Liver (tissue), 9 donors: Measurements from ENCODE around the gene TOLLIP. TPM values are rescaled to one million over a fixed set of nuclear protein-coding genes. Genes with fewer than 3 reads are reported as not detected.

Experiments
- DNase-seq: peaks from one replicate; pipeline ENCODE4 v3.0.0-alpha.2; 2017; ENCODE audit warnings: low spot score
- H3K27ac ChIP-seq, 2 donors: one replicate each; pipeline ENCODE4 v1.7.0; 2013; ENCODE audit warnings: inconsistent platforms in 2 of 2, low read length in 2 of 2, control low read depth in 1 of 2, low read depth in 1 of 2, mild to moderate bottlenecking in 1 of 2
- H3K27me3 ChIP-seq, 4 donors: one replicate each; pipeline versions ENCODE4 v1.6.1 to v1.7.0; 2013; ENCODE audit warnings: low read length in 3 of 4, inconsistent platforms in 1 of 4, mild to moderate bottlenecking in 1 of 4, moderate library complexity in 1 of 4; ENCODE audit not compliant: control insufficient read depth in 4 of 4, insufficient read depth in 4 of 4
- H3K36me3 ChIP-seq, 4 donors: one replicate each; pipeline versions ENCODE4 v1.6.1 to v1.7.0; 2013; ENCODE audit warnings: low read length in 3 of 4, mild to moderate bottlenecking in 3 of 4, low read depth in 1 of 4, moderate library complexity in 1 of 4; ENCODE audit not compliant: control insufficient read depth in 4 of 4, insufficient read depth in 3 of 4
- H3K4me1 ChIP-seq, 4 donors: one replicate each; pipeline versions ENCODE4 v1.6.1 to v1.7.0; 2013; ENCODE audit warnings: low read length in 3 of 4, mild to moderate bottlenecking in 3 of 4, moderate library complexity in 1 of 4; ENCODE audit not compliant: control insufficient read depth in 4 of 4, insufficient read depth in 4 of 4
- H3K4me3 ChIP-seq, 3 donors: one replicate each; pipeline versions ENCODE4 v1.6.1 to v1.7.0; 2013; ENCODE audit warnings: low read length in 3 of 3, control low read depth in 1 of 3, low read depth in 1 of 3, mild to moderate bottlenecking in 1 of 3
- H3K9ac ChIP-seq, 2 donors: one replicate each; pipeline ENCODE4 v1.7.0; 2013; ENCODE audit warnings: low read length in 2 of 2, mild to moderate bottlenecking in 2 of 2, moderate library complexity in 2 of 2, control low read depth in 1 of 2, low read depth in 1 of 2
- H3K9me3 ChIP-seq, 4 donors: one replicate each; pipeline versions ENCODE4 v1.6.1 to v1.7.0; 2013; ENCODE audit warnings: low read length in 3 of 4; ENCODE audit not compliant: control insufficient read depth in 4 of 4
- FOXA1 ChIP-seq: IDR thresholded peaks from 2 replicates; pipeline ENCODE4 v1.6.1; 2016; ENCODE audit warnings: antibody characterized with exemption
- GABPA ChIP-seq, 2 donors: IDR thresholded peaks in 1 of 2; conservative IDR thresholded peaks in 1 of 2; 2 replicates each; pipeline ENCODE4 v1.6.1; 2016; ENCODE audit warnings: antibody characterized with exemption in 2 of 2, mild to moderate bottlenecking in 1 of 2, moderate library complexity in 1 of 2
- HNF4A ChIP-seq, 2 donors: conservative IDR thresholded peaks; 2 replicates each; pipeline ENCODE4 v1.6.1; 2016; ENCODE audit warnings: antibody characterized with exemption in 2 of 2, mild to moderate bottlenecking in 2 of 2
- HNF4G ChIP-seq: IDR thresholded peaks from 2 replicates; pipeline ENCODE4 v1.6.1; 2016; ENCODE audit warnings: antibody characterized with exemption
- JUND ChIP-seq, 2 donors: IDR thresholded peaks; 2 replicates each; pipeline ENCODE4 v1.6.1; 2016; ENCODE audit warnings: antibody characterized with exemption in 2 of 2
- NR2F2 ChIP-seq: IDR thresholded peaks from 2 replicates; pipeline ENCODE4 v1.6.1; 2016; ENCODE audit warnings: antibody characterized with exemption
- RAD21 ChIP-seq, 2 donors: IDR thresholded peaks; 2 replicates each; pipeline ENCODE4 v1.6.1; 2016; ENCODE audit warnings: antibody characterized with exemption in 2 of 2, mild to moderate bottlenecking in 2 of 2
- RXRA ChIP-seq, 2 donors: IDR thresholded peaks; 2 replicates each; pipeline ENCODE4 v1.6.1; 2017 to 2018; ENCODE audit warnings: antibody characterized with exemption in 2 of 2, mild to moderate bottlenecking in 1 of 2
- SP1 ChIP-seq: IDR thresholded peaks from 2 replicates; pipeline ENCODE4 v1.6.1; 2018; ENCODE audit warnings: antibody characterized with exemption, mild to moderate bottlenecking
- TAF1 ChIP-seq: conservative IDR thresholded peaks from 2 replicates; pipeline ENCODE4 v1.6.1; 2016; ENCODE audit warnings: antibody characterized with exemption, mild to moderate bottlenecking
- WGBS: extraction: QIAGEN DNeasy Blood & Tissue Kit; methylation state at CpG from one replicate; pipeline ENCODE4 v1.1.7; 2013; 5-methylcytosine and 5-hydroxymethylcytosine counted together
- polyA plus RNA-seq, 2 donors: library from polyadenylated mRNA; stranded (reverse) in 1 of 2; unstranded in 1 of 2; fragments of 200-250 nt in 1 of 2; fragments of >200 nt in 1 of 2; fragmentation: Nextera tagmentation in 1 of 2; extraction: Ambion mirVana in 1 of 2; gene quantifications; one replicate each; pipeline versions ENCODE4 v1.2.1 to v1.2.3, GENCODE V29; 2013 to 2015
- total RNA-seq, 2 donors: library from RNA; depleted of rRNA; stranded (reverse); fragments of >200 nt; gene quantifications; one replicate each; pipeline ENCODE4 v1.2.3, GENCODE V29; 2014
- TF ChIP-seq, protein P1 (sequence below): IDR thresholded peaks from 2 replicates; pipeline ENCODE4 v1.6.1; 2016; ENCODE audit warnings: antibody characterized with exemption
- TF ChIP-seq, protein P2 (sequence below): fragments of 150-350 bp; IDR thresholded peaks from 2 replicates; pipeline ENCODE4 v1.5.1; 2017; ENCODE audit warnings: improper control_type of control experiment, low read depth, low read length; ENCODE audit not compliant: missing input control
- TF ChIP-seq, protein P3 (sequence below): IDR thresholded peaks from 2 replicates; pipeline ENCODE4 v1.6.1; 2016; ENCODE audit warnings: antibody characterized with exemption
- TF ChIP-seq, protein P4 (sequence below): IDR thresholded peaks from 2 replicates; pipeline ENCODE4 v1.6.1; 2016; ENCODE audit warnings: antibody characterized with exemption, mild to moderate bottlenecking
- TF ChIP-seq, protein P5 (sequence below): IDR thresholded peaks from 2 replicates; pipeline ENCODE4 v1.6.1; 2016; ENCODE audit warnings: antibody characterized with exemption
- donor health status: healthy.
- donor health status: healthy.
- donor health status: healthy.
- donor health status: healthy.
- donor health status: healthy.

Gene TOLLIP
- total and polyA plus RNA-seq, 4 donors, result 27.5 to 102 (median 72.9) TPM

DNA sequence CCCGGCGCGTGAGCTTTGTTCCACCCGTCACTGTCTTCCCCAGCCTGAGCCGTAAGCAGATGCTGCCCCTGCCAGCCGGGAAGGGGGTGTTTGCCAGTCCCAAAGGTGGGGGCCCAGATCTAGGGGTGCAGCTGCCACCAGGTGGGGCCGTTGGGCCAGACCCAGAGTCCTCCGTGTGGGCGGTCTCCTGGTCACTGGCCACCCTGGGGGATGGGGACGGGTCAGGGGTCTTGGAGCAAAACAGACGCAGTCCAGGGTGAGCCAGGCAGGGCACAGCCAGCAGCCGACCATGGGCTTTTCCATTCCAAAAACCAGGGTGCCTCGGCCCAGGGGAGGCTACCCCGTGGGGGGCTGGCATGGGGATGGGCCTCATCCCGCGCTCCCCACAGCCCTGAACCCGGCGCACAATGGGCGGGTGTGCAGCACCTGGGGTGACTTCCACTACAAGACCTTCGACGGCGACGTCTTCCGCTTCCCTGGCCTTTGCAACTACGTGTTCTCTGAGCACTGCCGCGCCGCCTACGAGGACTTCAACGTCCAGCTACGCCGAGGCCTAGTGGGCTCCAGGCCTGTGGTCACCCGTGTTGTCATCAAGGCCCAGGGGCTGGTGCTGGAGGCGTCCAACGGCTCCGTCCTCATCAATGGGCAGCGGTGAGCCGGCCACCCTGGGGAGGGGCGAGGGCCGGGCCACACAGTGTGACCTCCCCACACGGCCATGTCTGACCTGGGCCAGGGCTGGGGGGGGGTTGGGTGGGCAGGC, 83.0 kb downstream of the TOLLIP start:
- Histone ChIP-seq H3K9me3 (no peaks in the 10 kb centered on the region), H3K27me3 (no peaks in the 10 kb centered on the region), H3K36me3 (no peaks in the 10 kb centered on the region), H3K27ac (no peak overlapping the region), H3K4me1 (no peaks in the 10 kb centered on the region), H3K4me3 (no peak overlapping the region), H3K9ac (no peak overlapping the region)
- TF ChIP-seq, protein P1, sequence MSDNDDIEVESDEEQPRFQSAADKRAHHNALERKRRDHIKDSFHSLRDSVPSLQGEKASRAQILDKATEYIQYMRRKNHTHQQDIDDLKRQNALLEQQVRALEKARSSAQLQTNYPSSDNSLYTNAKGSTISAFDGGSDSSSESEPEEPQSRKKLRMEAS, result no peak
- TF ChIP-seq SP1 (no peak), RAD21 (IDR thresholded peaks at IDR 0.05) (no peak)
- 75% methylated on average over 41 of the region's 41 CpGs for WGBS
- no peak for DNase-seq

DNA sequence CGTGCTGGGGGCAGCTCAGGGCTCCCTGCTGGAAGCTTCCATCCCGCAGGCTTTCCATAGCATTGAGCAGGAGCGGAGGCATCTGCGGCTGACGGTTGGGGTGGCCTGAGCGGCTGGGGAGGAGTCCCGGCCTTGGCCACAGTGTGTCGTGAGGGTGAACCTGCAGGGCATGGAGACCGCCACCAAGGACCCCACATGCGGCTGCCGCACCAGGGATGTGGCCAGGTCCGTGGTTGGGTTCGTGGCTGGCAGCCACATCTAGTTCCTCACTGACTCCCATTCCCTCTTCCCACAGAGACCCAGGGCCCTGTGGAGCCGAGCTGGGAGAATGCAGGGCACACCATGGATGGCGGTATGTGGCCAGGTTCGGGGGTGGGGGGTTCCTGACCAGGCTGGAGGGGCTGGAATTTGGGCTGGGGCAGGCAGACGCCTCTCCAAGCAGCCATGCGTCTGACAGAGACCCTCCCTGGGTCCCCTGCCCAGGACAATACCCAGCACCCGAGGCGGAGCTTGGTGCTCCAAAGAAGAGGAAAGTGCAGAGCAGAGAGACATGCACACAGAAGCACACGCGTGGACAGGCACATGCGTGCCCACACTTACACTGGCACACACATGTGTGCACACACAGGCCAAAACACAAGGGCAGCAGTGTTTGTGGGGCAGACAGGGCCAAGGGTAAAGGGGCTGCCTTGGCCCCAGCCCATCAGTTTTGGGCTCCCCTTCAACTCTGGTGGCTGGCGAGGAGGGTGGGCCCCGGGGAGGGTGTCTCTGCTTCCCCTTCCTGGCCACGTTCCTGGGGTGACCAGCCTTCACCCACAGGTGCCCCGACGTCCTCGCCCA, 83.8 kb downstream of the TOLLIP start:
- H3K4me3 ChIP-seq, result no peak overlapping the region
- WGBS, result 79% methylated on average over 29 of the region's 29 CpGs
- H3K36me3 ChIP-seq, result no peaks in the 10 kb centered on the region
- H3K27ac ChIP-seq, result no peak overlapping the region
- no peaks in the 10 kb centered on the region for H3K4me1 ChIP-seq
- TF ChIP-seq HNF4G, result no peak
- no peak for TF ChIP-seq GABPA (IDR thresholded peaks at IDR 0.05 in 1 of 2, conservative IDR thresholded peaks at IDR 0.05 in 1 of 2)
- TF ChIP-seq, protein P2, sequence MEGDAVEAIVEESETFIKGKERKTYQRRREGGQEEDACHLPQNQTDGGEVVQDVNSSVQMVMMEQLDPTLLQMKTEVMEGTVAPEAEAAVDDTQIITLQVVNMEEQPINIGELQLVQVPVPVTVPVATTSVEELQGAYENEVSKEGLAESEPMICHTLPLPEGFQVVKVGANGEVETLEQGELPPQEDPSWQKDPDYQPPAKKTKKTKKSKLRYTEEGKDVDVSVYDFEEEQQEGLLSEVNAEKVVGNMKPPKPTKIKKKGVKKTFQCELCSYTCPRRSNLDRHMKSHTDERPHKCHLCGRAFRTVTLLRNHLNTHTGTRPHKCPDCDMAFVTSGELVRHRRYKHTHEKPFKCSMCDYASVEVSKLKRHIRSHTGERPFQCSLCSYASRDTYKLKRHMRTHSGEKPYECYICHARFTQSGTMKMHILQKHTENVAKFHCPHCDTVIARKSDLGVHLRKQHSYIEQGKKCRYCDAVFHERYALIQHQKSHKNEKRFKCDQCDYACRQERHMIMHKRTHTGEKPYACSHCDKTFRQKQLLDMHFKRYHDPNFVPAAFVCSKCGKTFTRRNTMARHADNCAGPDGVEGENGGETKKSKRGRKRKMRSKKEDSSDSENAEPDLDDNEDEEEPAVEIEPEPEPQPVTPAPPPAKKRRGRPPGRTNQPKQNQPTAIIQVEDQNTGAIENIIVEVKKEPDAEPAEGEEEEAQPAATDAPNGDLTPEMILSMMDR, result no peak
- TF ChIP-seq JUND (IDR thresholded peaks at IDR 0.05), result no peak
- no peak for TF ChIP-seq SP1
- TF ChIP-seq, protein P3, sequence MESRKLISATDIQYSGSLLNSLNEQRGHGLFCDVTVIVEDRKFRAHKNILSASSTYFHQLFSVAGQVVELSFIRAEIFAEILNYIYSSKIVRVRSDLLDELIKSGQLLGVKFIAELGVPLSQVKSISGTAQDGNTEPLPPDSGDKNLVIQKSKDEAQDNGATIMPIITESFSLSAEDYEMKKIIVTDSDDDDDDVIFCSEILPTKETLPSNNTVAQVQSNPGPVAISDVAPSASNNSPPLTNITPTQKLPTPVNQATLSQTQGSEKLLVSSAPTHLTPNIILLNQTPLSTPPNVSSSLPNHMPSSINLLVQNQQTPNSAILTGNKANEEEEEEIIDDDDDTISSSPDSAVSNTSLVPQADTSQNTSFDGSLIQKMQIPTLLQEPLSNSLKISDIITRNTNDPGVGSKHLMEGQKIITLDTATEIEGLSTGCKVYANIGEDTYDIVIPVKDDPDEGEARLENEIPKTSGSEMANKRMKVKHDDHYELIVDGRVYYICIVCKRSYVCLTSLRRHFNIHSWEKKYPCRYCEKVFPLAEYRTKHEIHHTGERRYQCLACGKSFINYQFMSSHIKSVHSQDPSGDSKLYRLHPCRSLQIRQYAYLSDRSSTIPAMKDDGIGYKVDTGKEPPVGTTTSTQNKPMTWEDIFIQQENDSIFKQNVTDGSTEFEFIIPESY, result no peak
- TF ChIP-seq RAD21 (IDR thresholded peaks at IDR 0.05), result no peak
- TF ChIP-seq, protein P1, result no peak
- TF ChIP-seq, protein P4, sequence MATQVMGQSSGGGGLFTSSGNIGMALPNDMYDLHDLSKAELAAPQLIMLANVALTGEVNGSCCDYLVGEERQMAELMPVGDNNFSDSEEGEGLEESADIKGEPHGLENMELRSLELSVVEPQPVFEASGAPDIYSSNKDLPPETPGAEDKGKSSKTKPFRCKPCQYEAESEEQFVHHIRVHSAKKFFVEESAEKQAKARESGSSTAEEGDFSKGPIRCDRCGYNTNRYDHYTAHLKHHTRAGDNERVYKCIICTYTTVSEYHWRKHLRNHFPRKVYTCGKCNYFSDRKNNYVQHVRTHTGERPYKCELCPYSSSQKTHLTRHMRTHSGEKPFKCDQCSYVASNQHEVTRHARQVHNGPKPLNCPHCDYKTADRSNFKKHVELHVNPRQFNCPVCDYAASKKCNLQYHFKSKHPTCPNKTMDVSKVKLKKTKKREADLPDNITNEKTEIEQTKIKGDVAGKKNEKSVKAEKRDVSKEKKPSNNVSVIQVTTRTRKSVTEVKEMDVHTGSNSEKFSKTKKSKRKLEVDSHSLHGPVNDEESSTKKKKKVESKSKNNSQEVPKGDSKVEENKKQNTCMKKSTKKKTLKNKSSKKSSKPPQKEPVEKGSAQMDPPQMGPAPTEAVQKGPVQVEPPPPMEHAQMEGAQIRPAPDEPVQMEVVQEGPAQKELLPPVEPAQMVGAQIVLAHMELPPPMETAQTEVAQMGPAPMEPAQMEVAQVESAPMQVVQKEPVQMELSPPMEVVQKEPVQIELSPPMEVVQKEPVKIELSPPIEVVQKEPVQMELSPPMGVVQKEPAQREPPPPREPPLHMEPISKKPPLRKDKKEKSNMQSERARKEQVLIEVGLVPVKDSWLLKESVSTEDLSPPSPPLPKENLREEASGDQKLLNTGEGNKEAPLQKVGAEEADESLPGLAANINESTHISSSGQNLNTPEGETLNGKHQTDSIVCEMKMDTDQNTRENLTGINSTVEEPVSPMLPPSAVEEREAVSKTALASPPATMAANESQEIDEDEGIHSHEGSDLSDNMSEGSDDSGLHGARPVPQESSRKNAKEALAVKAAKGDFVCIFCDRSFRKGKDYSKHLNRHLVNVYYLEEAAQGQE, result no peak
- TF ChIP-seq RXRA (IDR thresholded peaks at IDR 0.05), result no peak
- no peak for TF ChIP-seq TAF1
- TF ChIP-seq NR2F2, result no peak
- TF ChIP-seq, protein P5, sequence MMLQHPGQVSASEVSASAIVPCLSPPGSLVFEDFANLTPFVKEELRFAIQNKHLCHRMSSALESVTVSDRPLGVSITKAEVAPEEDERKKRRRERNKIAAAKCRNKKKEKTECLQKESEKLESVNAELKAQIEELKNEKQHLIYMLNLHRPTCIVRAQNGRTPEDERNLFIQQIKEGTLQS, result no peak
- TF ChIP-seq FOXA1, result no peak
- TF ChIP-seq HNF4A (conservative IDR thresholded peaks at IDR 0.05), result no peak
- H3K9ac ChIP-seq, result no peak overlapping the region
- H3K9me3 ChIP-seq, result no peaks in the 10 kb centered on the region
- H3K27me3 ChIP-seq, result peaks cover 0 to under 1% (median 0%) of the 10 kb centered on the region in 4 donors
- no peak for DNase-seq
